SK-N-MC (cell line): ENCODE measurements around the gene KRT76.

Experiments used
- EZH2 ChIP-seq: fragments of 200-600 bp; sonication (generic); IDR thresholded peaks from one replicate; pipeline ENCODE4 v1.6.1; 2017; ENCODE audit warnings: antibody characterized with exemption
- POLR2AphosphoS5 ChIP-seq: IDR thresholded peaks from 2 replicates; pipeline ENCODE4 v1.6.1; 2012; ENCODE audit warnings: mild to moderate bottlenecking, low read depth, low read length, borderline replicate concordance

DNA sequence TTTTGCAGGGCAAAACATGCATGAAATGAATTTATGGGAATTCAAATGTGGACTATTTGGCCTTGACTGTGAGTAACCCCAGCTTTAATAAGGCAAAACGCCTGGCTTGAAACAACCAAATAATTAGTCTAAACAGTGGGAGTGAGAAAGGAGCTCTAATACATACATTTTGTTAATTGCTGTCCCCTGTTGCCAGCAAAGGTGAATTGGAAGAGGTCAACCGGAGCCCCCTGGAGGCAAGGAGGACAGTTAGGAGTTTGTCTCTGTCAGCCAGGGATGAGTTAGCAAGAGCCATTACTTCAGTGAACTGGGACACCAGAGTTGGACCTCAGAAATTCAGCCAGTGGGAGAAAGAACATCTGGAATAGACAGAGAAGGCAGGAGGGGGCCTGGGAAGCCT, 17.4 kb downstream of the KRT76 start:
- TF ChIP-seq EZH2: no peak
- TF ChIP-seq POLR2AphosphoS5: no peak
